ENCODE data around the gene NELL2.

The NELL2 gene

DNA sequence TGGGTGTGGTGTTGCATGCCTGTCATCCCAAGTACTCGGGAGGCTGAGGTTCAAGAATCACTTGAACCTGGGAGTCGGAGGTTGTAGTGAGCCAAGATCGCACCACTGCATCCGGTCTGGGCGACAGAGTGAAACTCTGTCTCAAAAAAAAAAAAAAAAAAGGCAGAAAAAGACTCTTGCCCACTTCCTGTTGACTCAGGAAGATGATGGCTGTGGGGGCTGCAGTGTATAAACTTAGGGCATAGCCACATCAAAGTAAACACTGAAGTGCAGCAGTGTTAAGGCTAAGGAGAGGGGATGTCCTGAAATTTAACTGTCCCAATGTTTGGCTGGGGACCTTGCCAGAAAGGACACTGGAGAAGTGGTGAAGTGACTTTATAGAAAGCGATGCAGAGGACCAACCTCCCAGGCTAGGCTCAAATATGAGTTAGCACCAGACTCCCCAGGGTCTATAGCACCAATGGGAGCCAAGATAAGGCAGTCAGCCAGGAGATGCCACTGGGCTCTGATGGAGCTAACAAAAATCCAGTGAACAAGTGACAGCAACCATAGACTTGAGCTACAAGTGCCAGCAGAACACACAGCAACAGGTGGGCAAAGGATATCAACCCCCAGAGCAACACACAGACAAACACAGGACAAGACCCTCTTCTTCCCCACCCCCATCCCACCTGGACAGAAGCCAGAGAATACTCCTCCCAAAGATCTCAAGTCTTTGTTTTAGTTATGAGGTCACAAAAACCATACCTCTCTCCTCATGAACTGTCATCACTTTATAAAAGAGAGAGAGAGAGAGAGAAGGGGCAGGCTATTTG lies 28.0 kb downstream of the NELL2 start:
- Histone ChIP-seq H3K4me3 (ENCODE audit: severe bottlenecking) (no peak overlapping the region), H3K9me3 (ENCODE audit: severe bottlenecking) (no peaks in the 10 kb centered on the region), H3K4me1 (ENCODE audit: insufficient read depth, poor library complexity, severe bottlenecking) (no peaks in the 10 kb centered on the region), H3K27ac (ENCODE audit: poor library complexity, severe bottlenecking) (no peak overlapping the region), H3K27me3 (ENCODE audit: insufficient read depth, poor library complexity, severe bottlenecking) (peaks cover 12% of the 10 kb centered on the region), H3K36me3 (ENCODE audit: low read depth) (no peaks in the 10 kb centered on the region)
- TF ChIP-seq, protein P1, sequence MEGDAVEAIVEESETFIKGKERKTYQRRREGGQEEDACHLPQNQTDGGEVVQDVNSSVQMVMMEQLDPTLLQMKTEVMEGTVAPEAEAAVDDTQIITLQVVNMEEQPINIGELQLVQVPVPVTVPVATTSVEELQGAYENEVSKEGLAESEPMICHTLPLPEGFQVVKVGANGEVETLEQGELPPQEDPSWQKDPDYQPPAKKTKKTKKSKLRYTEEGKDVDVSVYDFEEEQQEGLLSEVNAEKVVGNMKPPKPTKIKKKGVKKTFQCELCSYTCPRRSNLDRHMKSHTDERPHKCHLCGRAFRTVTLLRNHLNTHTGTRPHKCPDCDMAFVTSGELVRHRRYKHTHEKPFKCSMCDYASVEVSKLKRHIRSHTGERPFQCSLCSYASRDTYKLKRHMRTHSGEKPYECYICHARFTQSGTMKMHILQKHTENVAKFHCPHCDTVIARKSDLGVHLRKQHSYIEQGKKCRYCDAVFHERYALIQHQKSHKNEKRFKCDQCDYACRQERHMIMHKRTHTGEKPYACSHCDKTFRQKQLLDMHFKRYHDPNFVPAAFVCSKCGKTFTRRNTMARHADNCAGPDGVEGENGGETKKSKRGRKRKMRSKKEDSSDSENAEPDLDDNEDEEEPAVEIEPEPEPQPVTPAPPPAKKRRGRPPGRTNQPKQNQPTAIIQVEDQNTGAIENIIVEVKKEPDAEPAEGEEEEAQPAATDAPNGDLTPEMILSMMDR (IDR thresholded peaks at IDR 0.05; ENCODE audit: poor library complexity, severe bottlenecking), result no peak
- no peak for DNase-seq (ENCODE audit: low spot score)
- ATAC-seq (ENCODE audit: low read depth), result no peak

DNA sequence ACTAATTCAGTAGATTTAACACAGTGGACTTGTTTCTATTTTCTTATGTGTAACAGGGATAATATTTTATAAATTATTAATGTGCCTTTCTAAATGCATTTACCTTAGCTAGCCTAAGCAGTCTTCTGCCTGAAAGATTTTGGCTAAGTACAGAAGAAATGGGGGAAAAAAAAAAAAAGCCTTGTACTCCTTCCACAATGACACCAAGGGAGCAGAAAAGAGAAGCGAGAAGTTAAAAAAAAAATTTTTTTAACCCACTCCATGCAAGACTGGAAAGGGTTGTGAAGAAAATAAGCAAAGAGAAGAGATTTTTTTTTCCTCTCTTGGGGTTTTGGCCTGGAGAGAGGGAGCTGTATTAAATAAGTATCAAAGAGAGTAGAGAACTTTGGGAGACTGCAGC lies 28.7 kb downstream of the NELL2 start:
- no peaks in the 10 kb centered on the region for H3K9me3 ChIP-seq (ENCODE audit: severe bottlenecking)
- ATAC-seq (ENCODE audit: low read depth), result no peak

DNA sequence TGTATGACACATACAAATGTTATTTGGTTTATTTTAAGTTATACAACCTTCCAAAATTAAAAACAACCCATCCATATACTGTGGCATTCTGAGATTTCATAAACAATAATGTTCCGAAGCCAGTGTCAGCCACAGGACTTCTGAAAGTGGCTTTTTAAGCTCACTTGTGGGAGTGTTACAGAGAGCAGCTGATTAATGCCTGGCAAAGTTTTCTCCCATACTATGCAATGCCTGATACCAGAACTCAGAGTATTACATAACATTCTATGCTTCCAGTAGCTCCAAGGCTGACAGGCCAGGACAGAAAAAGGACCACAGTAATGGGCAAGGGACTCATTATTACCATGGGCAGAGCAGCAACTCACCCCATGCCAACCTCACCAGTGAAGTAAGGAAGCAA lies 29.3 kb downstream of the NELL2 start:
- no peaks in the 10 kb centered on the region for H3K4me1 ChIP-seq (ENCODE audit: insufficient read depth, poor library complexity, severe bottlenecking)
- no peaks in the 10 kb centered on the region for H3K36me3 ChIP-seq (ENCODE audit: low read depth)
- no peaks in the 10 kb centered on the region for H3K9me3 ChIP-seq (ENCODE audit: severe bottlenecking)
- no peak overlapping the region for H3K27ac ChIP-seq (ENCODE audit: poor library complexity, severe bottlenecking)
- ATAC-seq (ENCODE audit: low read depth), result no peak
- TF ChIP-seq, protein P1 (IDR thresholded peaks at IDR 0.05; ENCODE audit: poor library complexity, severe bottlenecking), result no peak
- H3K27me3 ChIP-seq (ENCODE audit: insufficient read depth, poor library complexity, severe bottlenecking), result peaks cover 7% of the 10 kb centered on the region
- no peak overlapping the region for H3K4me3 ChIP-seq (ENCODE audit: severe bottlenecking)
- no peak for DNase-seq (ENCODE audit: low spot score)

More for the DNA sequence above, 28.7 kb downstream of the NELL2 start:
- TF ChIP-seq, protein P1 (IDR thresholded peaks at IDR 0.05; ENCODE audit: poor library complexity, severe bottlenecking), result no peak
- Histone ChIP-seq H3K4me1 (ENCODE audit: insufficient read depth, poor library complexity, severe bottlenecking) (no peaks in the 10 kb centered on the region), H3K27me3 (ENCODE audit: insufficient read depth, poor library complexity, severe bottlenecking) (peaks cover 12% of the 10 kb centered on the region), H3K36me3 (ENCODE audit: low read depth) (no peaks in the 10 kb centered on the region), H3K4me3 (ENCODE audit: severe bottlenecking) (no peak overlapping the region), H3K27ac (ENCODE audit: poor library complexity, severe bottlenecking) (no peak overlapping the region)
- DNase-seq (ENCODE audit: low spot score), result no peak

DNA sequence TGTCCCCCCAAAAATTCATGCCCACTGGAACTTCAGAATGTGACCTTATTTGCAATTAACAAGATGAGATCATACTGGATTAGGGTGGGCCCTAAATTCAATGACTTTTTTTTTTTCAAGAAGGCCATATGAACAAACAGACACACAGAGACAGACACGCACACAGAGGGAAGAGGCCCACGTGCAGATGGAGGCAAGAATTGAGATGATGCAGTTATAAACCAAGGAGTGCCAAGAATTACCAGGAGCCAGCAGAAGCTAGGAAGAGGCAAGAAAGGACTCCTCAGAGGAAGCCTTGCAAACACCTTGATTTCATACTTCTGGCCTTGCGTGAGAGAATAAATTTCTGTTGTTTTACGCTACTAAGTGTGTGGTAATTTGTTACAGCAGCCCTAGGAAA lies 33.4 kb downstream of the NELL2 start:
- no peaks in the 10 kb centered on the region for H3K9me3 ChIP-seq (ENCODE audit: severe bottlenecking)
- H3K27me3 ChIP-seq (ENCODE audit: insufficient read depth, poor library complexity, severe bottlenecking), result no peaks in the 10 kb centered on the region
- TF ChIP-seq, protein P1 (IDR thresholded peaks at IDR 0.05; ENCODE audit: poor library complexity, severe bottlenecking), result no peak
- ATAC-seq (ENCODE audit: low read depth), result no peak
- no peaks in the 10 kb centered on the region for H3K36me3 ChIP-seq (ENCODE audit: low read depth)
- H3K27ac ChIP-seq (ENCODE audit: poor library complexity, severe bottlenecking), result no peak overlapping the region
- no peaks in the 10 kb centered on the region for H3K4me1 ChIP-seq (ENCODE audit: insufficient read depth, poor library complexity, severe bottlenecking)
- DNase-seq (ENCODE audit: low spot score), result no peak
- no peak overlapping the region for H3K4me3 ChIP-seq (ENCODE audit: severe bottlenecking)

GRCh38 chr12:44839785-44840184 lies 36.3 kb downstream of the NELL2 start:
- H3K4me3 ChIP-seq (ENCODE audit: severe bottlenecking), result no peak overlapping the region
- DNase-seq (ENCODE audit: low spot score), result no peak
- H3K27me3 ChIP-seq (ENCODE audit: insufficient read depth, poor library complexity, severe bottlenecking), result no peaks in the 10 kb centered on the region
- no peaks in the 10 kb centered on the region for H3K36me3 ChIP-seq (ENCODE audit: low read depth)
- TF ChIP-seq, protein P1 (IDR thresholded peaks at IDR 0.05; ENCODE audit: poor library complexity, severe bottlenecking), result no peak
- H3K27ac ChIP-seq (ENCODE audit: poor library complexity, severe bottlenecking), result no peak overlapping the region
- H3K9me3 ChIP-seq (ENCODE audit: severe bottlenecking), result no peaks in the 10 kb centered on the region
- no peaks in the 10 kb centered on the region for H3K4me1 ChIP-seq (ENCODE audit: insufficient read depth, poor library complexity, severe bottlenecking)
- ATAC-seq (ENCODE audit: low read depth), result no peak
